Spinal cord (tissue), 10 donors: ENCODE results near the gene TBXT. TPM values are rescaled to one million over a fixed set of nuclear protein-coding genes. Genes with fewer than 3 reads are reported as not detected.
A peak's percentile ranks its signal among the peaks of the same experiment; 100 is the strongest.

ENCODE experiments used
- DNase-seq, 6 donors: peaks; one replicate each; pipeline versions ENCODE4 v3.0.0 to v3.0.0-alpha.2; 2013 to 2015; ENCODE audit warnings: low spot score in 6 of 6, low read depth in 4 of 6
- H3K27ac ChIP-seq: one replicate; pipeline ENCODE4 v1.5.1; 2013; ENCODE audit warnings: low read depth, low read length, control low read depth
- H3K27me3 ChIP-seq: one replicate; pipeline ENCODE4 v1.6.1; 2013; ENCODE audit warnings: low read length; ENCODE audit not compliant: control insufficient read depth, insufficient read depth
- H3K36me3 ChIP-seq: one replicate; pipeline ENCODE4 v1.6.1; 2013; ENCODE audit warnings: low read length; ENCODE audit not compliant: control insufficient read depth, insufficient read depth
- H3K4me1 ChIP-seq: one replicate; pipeline ENCODE4 v1.6.1; 2013; ENCODE audit warnings: low read length; ENCODE audit not compliant: control insufficient read depth, insufficient read depth
- H3K4me3 ChIP-seq: one replicate; pipeline ENCODE4 v1.5.1; 2013; ENCODE audit warnings: low read depth, low read length, control low read depth
- H3K9me3 ChIP-seq: one replicate; pipeline ENCODE4 v1.6.1; 2013; ENCODE audit warnings: low read length; ENCODE audit not compliant: control insufficient read depth, insufficient read depth
- WGBS: methylation state at CpG from one replicate; pipeline ENCODE4 v1.1.5; 2013; ENCODE audit warnings: missing lambda C conversion rate; ENCODE audit not compliant: insufficient coverage; 5-methylcytosine and 5-hydroxymethylcytosine counted together
- long read RNA-seq, 4 donors: transcript quantifications; one replicate each; lab custom pipeline, GENCODE V29; 2026
- polyA plus RNA-seq, 2 donors: library from polyadenylated mRNA; unstranded; fragments of 120-200 nt; gene quantifications; one replicate each; pipeline ENCODE4 v1.2.1, GENCODE V29; 2013; ENCODE audit not compliant: insufficient read length in 2 of 2
- total RNA-seq, 2 donors: library from RNA; depleted of rRNA in 1 of 2; stranded (reverse); fragments of 120-200 nt in 1 of 2; fragments of >200 nt in 1 of 2; gene quantifications; one replicate each; pipeline versions ENCODE4 v1.2.3 to v1.2.4, GENCODE V29; 2013 to 2014
- donor health status: healthy.

TBXT gene, protein sequence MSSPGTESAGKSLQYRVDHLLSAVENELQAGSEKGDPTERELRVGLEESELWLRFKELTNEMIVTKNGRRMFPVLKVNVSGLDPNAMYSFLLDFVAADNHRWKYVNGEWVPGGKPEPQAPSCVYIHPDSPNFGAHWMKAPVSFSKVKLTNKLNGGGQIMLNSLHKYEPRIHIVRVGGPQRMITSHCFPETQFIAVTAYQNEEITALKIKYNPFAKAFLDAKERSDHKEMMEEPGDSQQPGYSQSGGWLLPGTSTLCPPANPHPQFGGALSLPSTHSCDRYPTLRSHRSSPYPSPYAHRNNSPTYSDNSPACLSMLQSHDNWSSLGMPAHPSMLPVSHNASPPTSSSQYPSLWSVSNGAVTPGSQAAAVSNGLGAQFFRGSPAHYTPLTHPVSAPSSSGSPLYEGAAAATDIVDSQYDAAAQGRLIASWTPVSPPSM
- total RNA-seq (not detected), polyA plus RNA-seq (not detected)
- long read RNA-seq, donor 1 = 0 reads
- long read RNA-seq, donor 2 = 0 reads
- long read RNA-seq, donor 3 = 0 reads
- long read RNA-seq, donor 4 = 0 reads

DNA sequence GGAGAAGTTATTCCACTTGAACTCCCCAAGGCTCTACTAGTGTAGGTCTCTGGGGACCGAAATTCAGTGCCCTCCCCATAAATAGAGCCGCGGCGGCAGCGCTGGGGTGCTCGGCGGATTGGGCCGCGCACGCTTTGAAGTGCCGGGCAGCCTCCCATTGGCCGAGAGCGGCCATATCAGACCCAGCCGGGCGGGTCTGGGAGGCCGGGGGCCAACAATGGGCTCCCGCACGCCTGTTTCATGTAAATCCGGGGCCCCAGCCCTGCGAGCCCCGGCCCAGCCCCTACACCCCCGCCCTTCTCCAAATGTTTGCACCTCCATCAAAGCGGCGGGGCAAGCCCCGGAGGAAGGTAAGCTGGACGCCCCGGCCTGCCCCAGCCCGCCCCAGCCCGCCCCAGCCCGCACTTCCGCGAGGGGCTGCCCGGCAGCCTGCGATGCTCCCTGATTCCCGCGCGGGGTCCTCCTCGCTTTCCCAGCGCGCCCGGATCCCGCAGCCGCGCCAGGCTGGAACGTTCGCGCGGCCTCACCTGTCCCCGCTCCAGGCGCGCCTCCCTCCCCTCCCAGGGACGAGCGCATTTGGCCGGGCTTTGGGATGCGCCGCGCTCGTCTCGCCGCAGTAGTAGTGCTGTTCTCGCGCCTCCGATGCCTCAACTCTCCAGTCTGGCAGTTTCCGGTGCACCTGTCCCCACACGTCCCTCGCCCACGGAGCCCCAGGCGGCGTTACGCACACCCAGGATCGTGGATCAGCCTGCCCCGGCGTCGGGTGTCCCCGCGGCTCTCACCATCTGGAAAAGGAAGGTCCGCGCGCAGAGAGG, at the start of gene TBXT:
TBXT (minus strand) TSS at position 51 of the 815 bp plus-strand sequence. CDS start 260 bp downstream, outside the sequence.
- H3K36me3 ChIP-seq = no peaks in the 10 kb centered on the region
- no peak within 1 kb of the TSS for H3K27ac ChIP-seq
- H3K9me3 ChIP-seq = no peaks in the 10 kb centered on the region
- H3K4me3 ChIP-seq = no peak within 1 kb of the TSS
- H3K4me1 ChIP-seq = peaks cover 40% of the 10 kb centered on the region
- under 1% methylated on average over 77 of the region's 79 CpGs for WGBS
- peak in 2 of 6 donors; percentile 34 to 36 for DNase-seq
- peaks cover 99% of the 10 kb centered on the region for H3K27me3 ChIP-seq

DNA sequence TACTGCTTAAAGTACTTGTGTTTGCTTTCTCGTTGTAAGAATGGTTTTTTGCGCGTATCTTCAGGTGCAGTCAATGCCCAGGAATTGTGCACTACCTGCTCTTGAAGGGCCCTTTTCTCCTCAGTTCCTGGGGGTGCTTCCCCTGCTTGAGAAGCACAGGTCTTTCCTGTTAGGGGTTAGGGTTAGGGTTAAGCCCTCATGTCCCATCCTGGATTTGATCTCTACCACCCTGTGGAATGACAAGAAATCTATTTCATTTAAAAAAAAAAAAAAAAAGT, 39.6 kb upstream of the TBXT start:
- no peak overlapping the region for H3K27ac ChIP-seq
- no peaks in the 10 kb centered on the region for H3K27me3 ChIP-seq
- H3K4me3 ChIP-seq = no peak overlapping the region
- WGBS = no CpG with 5 or more reads among the region's 3 CpGs
- no peak for DNase-seq
- no peaks in the 10 kb centered on the region for H3K36me3 ChIP-seq
- H3K9me3 ChIP-seq = peaks cover 4% of the 10 kb centered on the region
- H3K4me1 ChIP-seq = no peaks in the 10 kb centered on the region

DNA sequence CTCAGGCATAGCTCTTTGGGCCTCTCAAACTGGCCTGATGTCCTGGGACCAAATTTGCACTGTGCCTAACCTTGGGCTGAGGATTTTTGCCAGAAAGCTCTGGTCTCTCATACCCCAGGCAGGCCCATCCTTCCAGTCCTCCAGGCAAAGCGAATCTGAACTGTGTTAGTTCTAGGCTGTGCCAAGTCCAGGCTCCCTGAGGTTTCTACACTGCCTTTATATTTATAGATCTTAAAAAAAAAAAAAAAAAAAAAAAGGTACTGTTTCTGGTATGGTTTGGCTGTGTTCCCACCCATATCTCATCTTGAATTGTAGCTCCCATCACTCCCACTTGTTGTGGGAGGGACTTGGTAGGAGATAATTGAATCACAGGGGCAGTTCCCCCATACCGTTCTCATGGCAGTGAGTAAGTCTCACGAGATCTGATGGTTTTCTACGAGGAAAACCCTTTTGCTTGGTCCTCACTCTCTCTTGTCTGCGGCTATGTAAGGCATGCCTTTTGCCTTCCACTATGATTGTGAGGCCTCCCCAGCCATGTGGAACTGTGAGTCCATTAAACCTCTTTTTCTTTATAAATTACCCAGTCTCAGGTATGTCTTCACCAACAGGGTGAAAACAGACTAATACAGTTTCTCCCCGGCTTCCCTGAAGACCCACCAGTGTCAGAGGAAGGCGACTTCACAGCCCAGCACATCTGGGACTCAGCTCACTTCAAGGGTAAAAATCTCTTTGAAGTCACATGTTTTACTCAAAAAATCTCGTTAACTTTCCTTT, 39.0 kb upstream of the TBXT start:
- DNase-seq = no peak
- H3K36me3 ChIP-seq = no peaks in the 10 kb centered on the region
- no peaks in the 10 kb centered on the region for H3K27me3 ChIP-seq
- WGBS = 80% methylated on average over 6 of the region's 8 CpGs
- peaks cover under 1% of the 10 kb centered on the region for H3K9me3 ChIP-seq
- no peak overlapping the region for H3K4me3 ChIP-seq
- no peaks in the 10 kb centered on the region for H3K4me1 ChIP-seq
- H3K27ac ChIP-seq = no peak overlapping the region

DNA sequence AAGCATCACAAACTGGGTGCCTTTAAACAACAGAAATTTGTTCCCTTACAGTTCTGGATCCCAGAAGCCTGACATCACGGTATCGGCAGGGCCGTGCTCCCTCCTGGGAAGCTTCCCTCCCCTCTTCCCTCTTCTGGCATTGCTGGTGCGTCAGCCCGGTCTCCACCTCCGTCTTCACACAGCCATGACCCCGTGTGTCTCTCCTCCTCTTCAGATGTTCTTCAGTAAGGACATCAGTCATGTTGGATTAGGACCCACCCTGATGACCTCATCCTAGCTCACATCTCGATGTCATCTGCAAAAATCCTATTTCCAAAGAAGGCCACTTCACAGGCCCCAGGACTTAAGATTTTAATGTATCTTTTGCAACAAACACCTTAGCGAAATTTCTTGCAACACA, 38.4 kb upstream of the TBXT start:
- no peaks in the 10 kb centered on the region for H3K9me3 ChIP-seq
- WGBS = 78% methylated on average over 9 of the region's 9 CpGs
- H3K27ac ChIP-seq = no peak overlapping the region
- H3K36me3 ChIP-seq = no peaks in the 10 kb centered on the region
- H3K4me1 ChIP-seq = no peaks in the 10 kb centered on the region
- no peak for DNase-seq
- H3K27me3 ChIP-seq = no peaks in the 10 kb centered on the region
- no peak overlapping the region for H3K4me3 ChIP-seq

DNA sequence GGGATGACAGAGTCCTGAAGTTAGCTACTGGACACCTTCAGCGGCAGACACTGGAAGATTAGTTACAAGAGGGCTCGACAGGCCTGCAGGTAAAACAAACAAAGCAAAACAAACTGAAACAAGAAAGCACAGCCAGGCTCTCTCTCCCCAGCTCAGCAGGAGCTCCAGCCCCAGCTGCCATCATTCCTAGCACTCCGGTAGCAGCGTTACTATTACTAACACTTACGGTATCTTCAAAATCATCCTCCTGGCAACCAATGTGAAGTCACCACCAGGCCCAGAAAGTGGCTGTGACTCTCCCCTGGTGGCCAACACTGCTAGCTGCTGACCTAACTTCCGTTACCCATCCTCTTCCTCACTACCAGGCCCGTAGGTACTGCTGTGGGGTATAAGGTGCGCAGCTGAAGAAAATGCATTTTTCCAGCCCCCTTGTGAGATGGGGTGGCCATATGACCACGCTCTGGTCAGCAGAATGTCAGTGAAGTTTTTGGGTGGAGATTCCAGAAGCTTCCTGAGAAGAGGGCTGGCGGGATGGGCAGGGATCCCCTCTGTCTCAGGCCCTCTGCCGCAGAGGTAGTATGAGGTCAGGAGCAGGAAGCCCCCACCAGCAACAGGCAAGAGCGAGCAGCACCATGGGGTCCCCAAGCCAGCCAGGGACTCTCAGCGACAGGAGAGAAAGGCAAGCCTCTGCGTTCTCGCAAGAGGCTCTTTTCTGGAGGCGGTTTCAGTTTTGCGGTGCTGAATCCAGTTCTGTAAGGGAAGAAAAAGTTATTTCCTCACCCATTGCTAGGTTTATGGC, 37.4 kb upstream of the TBXT start:
- no peak for DNase-seq
- Histone ChIP-seq H3K4me3 (no peak overlapping the region), H3K9me3 (no peaks in the 10 kb centered on the region), H3K27ac (no peak overlapping the region), H3K4me1 (no peaks in the 10 kb centered on the region), H3K36me3 (no peaks in the 10 kb centered on the region), H3K27me3 (no peaks in the 10 kb centered on the region)
- WGBS = 71% methylated on average over 11 of the region's 17 CpGs

DNA sequence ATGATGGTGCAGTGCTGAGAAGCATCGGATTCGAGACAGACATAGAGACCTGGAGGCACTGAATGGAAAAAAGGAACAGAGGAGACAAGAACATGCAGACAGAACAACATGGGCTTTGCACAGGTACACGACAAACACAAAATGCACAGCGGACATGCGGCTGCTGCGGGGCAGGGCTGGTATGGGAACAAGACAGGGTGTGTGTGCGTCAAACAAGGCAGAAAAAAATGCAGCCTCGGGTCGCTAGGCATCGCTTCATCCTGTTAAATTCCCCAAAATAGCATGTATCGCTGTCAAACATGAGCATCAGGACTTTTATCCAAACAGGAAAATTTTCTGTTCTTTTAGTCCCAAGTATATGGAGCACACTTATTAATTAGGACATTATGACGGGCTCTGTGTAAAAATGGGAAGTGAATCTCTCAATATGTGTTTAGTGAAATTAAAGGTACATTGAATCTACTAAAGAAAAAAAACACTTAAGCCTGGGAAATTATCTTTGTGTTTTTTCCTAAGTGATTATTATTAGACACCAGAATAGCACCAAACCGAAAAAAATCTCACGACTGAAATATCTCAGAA, 36.1 kb upstream of the TBXT start:
- WGBS = 94% methylated on average over 11 of the region's 14 CpGs
- Histone ChIP-seq H3K4me1 (no peaks in the 10 kb centered on the region), H3K27ac (no peak overlapping the region), H3K4me3 (no peak overlapping the region), H3K27me3 (no peaks in the 10 kb centered on the region), H3K9me3 (no peaks in the 10 kb centered on the region), H3K36me3 (no peaks in the 10 kb centered on the region)
- DNase-seq = no peak

DNA sequence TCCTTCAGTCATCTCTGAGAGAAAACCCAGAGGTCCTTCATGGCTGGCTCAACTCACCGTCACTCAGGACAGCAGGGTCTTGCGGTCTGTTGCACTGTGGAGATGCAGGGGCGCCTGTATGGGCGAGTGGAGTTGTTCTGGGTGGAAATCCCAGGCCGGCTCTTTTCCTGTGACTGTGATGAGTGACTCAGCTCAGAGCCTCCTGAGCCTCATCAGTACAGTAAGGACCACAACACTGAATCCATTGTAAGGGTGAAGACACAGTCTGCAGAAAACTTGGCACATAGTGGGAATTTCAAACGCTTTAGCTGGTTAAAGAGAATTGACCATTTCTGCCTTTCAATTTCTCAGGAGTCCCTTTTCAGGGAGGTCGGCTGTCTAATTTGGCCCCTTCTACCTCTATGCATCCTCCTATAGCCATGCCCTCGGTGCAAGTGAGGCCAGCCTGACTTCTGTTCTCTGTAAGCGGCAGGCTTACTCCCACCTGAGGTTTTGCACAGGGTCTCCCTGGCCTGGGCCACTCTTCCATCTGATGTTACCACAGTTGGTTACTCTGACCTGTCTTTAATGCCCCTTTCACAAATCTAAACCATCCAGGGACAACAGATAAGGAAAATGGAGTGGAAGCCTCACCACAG, 35.5 kb upstream of the TBXT start:
- Histone ChIP-seq H3K4me1 (no peaks in the 10 kb centered on the region), H3K27ac (no peak overlapping the region), H3K36me3 (no peaks in the 10 kb centered on the region), H3K9me3 (no peaks in the 10 kb centered on the region), H3K27me3 (no peaks in the 10 kb centered on the region), H3K4me3 (no peak overlapping the region)
- no peak for DNase-seq
- 59% methylated on average over 7 of the region's 9 CpGs for WGBS

DNA sequence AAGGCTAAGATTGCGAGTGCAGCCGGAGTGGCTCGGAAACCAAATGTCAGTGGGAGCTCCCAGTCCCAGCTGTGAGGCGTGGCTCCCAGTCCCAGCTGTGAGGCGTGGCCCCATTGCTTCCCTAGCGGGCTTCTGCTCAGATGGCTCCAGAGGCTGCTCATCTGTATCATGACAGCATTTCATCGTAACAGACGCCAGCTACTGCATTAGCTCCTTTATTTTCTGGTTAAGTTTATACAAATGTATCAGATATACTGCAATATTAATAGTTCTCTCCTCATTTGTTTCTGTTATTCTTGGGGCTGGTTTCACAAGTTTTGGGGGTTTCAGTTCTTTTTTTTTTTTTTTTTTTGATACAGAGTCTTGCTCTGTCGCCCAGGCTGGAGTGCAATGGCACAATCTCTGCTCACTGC, 34.7 kb upstream of the TBXT start:
- Histone ChIP-seq H3K27me3 (no peaks in the 10 kb centered on the region), H3K9me3 (no peaks in the 10 kb centered on the region), H3K4me1 (peaks cover 3% of the 10 kb centered on the region), H3K36me3 (no peaks in the 10 kb centered on the region), H3K27ac (no peak overlapping the region), H3K4me3 (no peak overlapping the region)
- WGBS = 83% methylated on average over 7 of the region's 9 CpGs
- DNase-seq = peak in 1 of 6 donors; percentile 7
